Tibial nerve (tissue), 4 donors: ENCODE measurements around the gene JAG2. TPM values are rescaled to one million over a fixed set of nuclear protein-coding genes. Genes with fewer than 3 reads are reported as not detected.

Source experiments
- DNase-seq, 2 donors: peaks; one replicate each; pipeline ENCODE4 v3.0.0-alpha.2; 2019; ENCODE audit warnings: low spot score in 2 of 2
- H3K27ac ChIP-seq, 4 donors: fragments of 200-600 bp; sonication (generic) in 3 of 4; one replicate each; pipeline ENCODE4 v1.5.1; 2017 to 2019; ENCODE audit warnings: mild to moderate bottlenecking in 1 of 4
- H3K27me3 ChIP-seq, 2 donors: fragments of 200-600 bp; sonication (generic) in 1 of 2; one replicate each; pipeline versions ENCODE4 v1.5.1 to v1.6.0; 2017 to 2019
- H3K36me3 ChIP-seq, 3 donors: fragments of 200-600 bp; sonication (generic); one replicate each; pipeline ENCODE4 v1.5.1; 2018 to 2019
- H3K4me1 ChIP-seq, 4 donors: fragments of 200-600 bp; sonication (generic) in 3 of 4; one replicate each; pipeline ENCODE4 v1.5.1; 2017 to 2019
- H3K4me3 ChIP-seq, 4 donors: fragments of 200-600 bp; sonication (generic) in 3 of 4; one replicate each; pipeline ENCODE4 v1.5.1; 2017 to 2019; ENCODE audit warnings: mild to moderate bottlenecking in 1 of 4, moderate library complexity in 1 of 4
- H3K9me3 ChIP-seq, 4 donors: fragments of 200-600 bp; sonication (generic) in 3 of 4; one replicate each; pipeline ENCODE4 v1.5.1; 2017 to 2019
- EP300 ChIP-seq, 2 donors: sonication (generic); formaldehyde crosslinking; IDR thresholded peaks; one replicate each; pipeline ENCODE4 v1.6.1; 2017; ENCODE audit warnings: antibody characterized with exemption in 2 of 2, mild to moderate bottlenecking in 1 of 2
- POLR2A ChIP-seq, 2 donors: fragments of 450-650 bp; IDR thresholded peaks; one replicate each; pipeline ENCODE4 v1.6.1; 2017; ENCODE audit warnings: antibody characterized with exemption in 2 of 2, mild to moderate bottlenecking in 2 of 2, moderate library complexity in 2 of 2
- WGBS, 2 donors: methylation state at CpG; one replicate each; pipeline ENCODE4 v1.1.5; 2018; 5-methylcytosine and 5-hydroxymethylcytosine counted together
- total RNA-seq, 4 donors: library from RNA; depleted of rRNA; stranded (reverse); fragments of >200 nt; gene quantifications; one replicate each; pipeline ENCODE4 v1.1.0, GENCODE V29; 2016
- TF ChIP-seq, protein P1 (sequence below), 5 experiments: fragments of 200-600 bp in 3 of 5; fragments of 450-650 bp in 2 of 5; sonication (generic) in 3 of 5; IDR thresholded peaks; one replicate each; pipeline ENCODE4 v1.5.1; 2016 to 2019; ENCODE audit warnings: antibody characterized with exemption in 5 of 5, mild to moderate bottlenecking in 3 of 5, moderate library complexity in 2 of 5

JAG2 gene
- total RNA-seq, 4 donors from 2014 or later, result 7.4 to 13.8 (median 12.8) TPM

- Histone ChIP-seq H3K4me3 (no peak overlapping the region), H3K27me3 (no peaks in the 10 kb centered on the region), H3K9me3 (peaks cover 0 to 43% (median 7%) of the 10 kb centered on the region in 4 donors), H3K27ac (no peak overlapping the region), H3K36me3 (peaks cover 0 to 14% (median 0%) of the 10 kb centered on the region in 3 donors), H3K4me1 (no peaks in the 10 kb centered on the region)
- DNase-seq, result no peak
- WGBS, 2 donors, result 89 to 90% methylated on average over 14 of the region's 14 CpGs
- TF ChIP-seq, protein P1, sequence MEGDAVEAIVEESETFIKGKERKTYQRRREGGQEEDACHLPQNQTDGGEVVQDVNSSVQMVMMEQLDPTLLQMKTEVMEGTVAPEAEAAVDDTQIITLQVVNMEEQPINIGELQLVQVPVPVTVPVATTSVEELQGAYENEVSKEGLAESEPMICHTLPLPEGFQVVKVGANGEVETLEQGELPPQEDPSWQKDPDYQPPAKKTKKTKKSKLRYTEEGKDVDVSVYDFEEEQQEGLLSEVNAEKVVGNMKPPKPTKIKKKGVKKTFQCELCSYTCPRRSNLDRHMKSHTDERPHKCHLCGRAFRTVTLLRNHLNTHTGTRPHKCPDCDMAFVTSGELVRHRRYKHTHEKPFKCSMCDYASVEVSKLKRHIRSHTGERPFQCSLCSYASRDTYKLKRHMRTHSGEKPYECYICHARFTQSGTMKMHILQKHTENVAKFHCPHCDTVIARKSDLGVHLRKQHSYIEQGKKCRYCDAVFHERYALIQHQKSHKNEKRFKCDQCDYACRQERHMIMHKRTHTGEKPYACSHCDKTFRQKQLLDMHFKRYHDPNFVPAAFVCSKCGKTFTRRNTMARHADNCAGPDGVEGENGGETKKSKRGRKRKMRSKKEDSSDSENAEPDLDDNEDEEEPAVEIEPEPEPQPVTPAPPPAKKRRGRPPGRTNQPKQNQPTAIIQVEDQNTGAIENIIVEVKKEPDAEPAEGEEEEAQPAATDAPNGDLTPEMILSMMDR (IDR thresholded peaks at IDR 0.05), result no peak
Measured at GRCh38 chr14:105135700-105136395, 32.7 kb downstream of the JAG2 start.

DNA sequence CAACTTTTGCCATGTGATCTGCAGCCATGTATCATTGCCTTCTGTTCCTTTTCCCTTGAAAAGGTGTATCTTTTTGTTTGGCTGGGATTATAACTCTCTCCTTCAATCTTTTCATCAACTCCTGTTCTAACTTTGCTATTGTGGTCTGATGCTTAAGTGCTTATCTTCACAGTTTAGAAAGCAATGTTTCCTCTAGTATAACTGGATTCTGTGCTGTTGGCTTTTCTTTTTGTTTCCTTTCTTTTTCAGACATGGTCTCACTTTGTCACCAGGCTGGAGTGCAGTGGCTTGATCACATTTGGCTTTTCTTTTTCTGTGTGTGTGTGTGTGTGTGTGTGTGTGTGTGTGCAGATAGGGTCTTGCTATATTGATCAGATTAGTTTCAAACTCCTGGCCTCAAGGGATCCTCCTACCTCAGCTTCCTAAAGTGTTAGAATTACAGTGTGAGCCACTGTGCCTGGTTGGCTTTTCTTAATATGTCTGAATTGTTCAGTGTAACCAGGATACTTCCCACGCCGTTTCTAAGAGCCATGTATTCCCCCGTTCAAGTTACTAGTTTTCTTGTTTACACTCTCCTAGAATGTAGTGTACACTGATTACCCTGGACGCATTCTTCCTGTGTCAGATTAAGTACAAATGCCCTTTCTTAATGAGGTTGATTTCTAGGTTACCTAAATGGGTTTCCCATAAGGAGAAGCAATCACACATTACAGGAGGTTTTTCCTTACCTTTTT, 35.5 kb downstream of the JAG2 start:
- no peak overlapping the region for H3K4me3 ChIP-seq
- no peaks in the 10 kb centered on the region for H3K36me3 ChIP-seq
- no peaks in the 10 kb centered on the region for H3K27me3 ChIP-seq
- TF ChIP-seq, protein P1 (IDR thresholded peaks at IDR 0.05), result no peak
- no peak for TF ChIP-seq EP300 (IDR thresholded peaks at IDR 0.05)
- TF ChIP-seq POLR2A (IDR thresholded peaks at IDR 0.05), result no peak
- no peak overlapping the region for H3K27ac ChIP-seq
- 42 to 70% methylated on average over 4 of the region's 4 CpGs for WGBS, 2 donors
- no peak for DNase-seq
- no peaks in the 10 kb centered on the region for H3K4me1 ChIP-seq
- H3K9me3 ChIP-seq, result peaks cover 0 to 28% (median 2%) of the 10 kb centered on the region in 4 donors

GRCh38 chr14:105131241-105131640, 37.3 kb downstream of the JAG2 start:
- 85 to 87% methylated on average over 2 of the region's 2 CpGs for WGBS, 2 donors
- no peak overlapping the region for H3K27ac ChIP-seq
- H3K36me3 ChIP-seq, result no peaks in the 10 kb centered on the region
- peaks cover 0 to 28% (median 2%) of the 10 kb centered on the region in 4 donors for H3K9me3 ChIP-seq
- no peak for DNase-seq
- no peaks in the 10 kb centered on the region for H3K27me3 ChIP-seq
- no peaks in the 10 kb centered on the region for H3K4me1 ChIP-seq
- H3K4me3 ChIP-seq, result no peak overlapping the region
- TF ChIP-seq EP300 (IDR thresholded peaks at IDR 0.05) (no peak), POLR2A (IDR thresholded peaks at IDR 0.05) (no peak)
- TF ChIP-seq, protein P1 (IDR thresholded peaks at IDR 0.05), result no peak

DNA sequence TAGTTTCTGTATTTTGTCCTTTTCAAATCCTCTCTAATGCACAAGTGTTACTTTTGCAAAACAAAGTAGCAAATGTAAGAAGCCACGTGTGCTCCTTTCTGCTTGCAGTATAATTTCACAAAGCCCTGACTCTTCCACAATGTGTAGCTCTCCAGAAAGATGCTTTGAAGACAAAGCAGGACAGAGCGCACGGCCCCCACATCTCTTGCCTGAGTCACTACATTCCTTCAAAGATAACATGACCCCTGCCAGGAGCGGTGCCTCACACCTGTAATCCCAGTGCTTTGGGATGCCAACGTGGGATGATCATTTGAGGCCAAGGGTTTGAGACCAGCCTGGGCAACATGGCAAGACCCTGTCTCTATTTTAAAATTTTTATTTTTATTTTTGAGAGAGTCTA, 40.5 kb downstream of the JAG2 start:
- Histone ChIP-seq H3K9me3 (peaks cover 0 to 33% (median 2%) of the 10 kb centered on the region in 4 donors), H3K36me3 (no peaks in the 10 kb centered on the region), H3K4me1 (no peaks in the 10 kb centered on the region), H3K27ac (no peak overlapping the region), H3K4me3 (no peak overlapping the region), H3K27me3 (no peaks in the 10 kb centered on the region)
- 49 to 59% methylated on average over 5 of the region's 5 CpGs for WGBS, 2 donors
- no peak for DNase-seq
- no peak for TF ChIP-seq EP300 (IDR thresholded peaks at IDR 0.05)
- TF ChIP-seq, protein P1 (IDR thresholded peaks at IDR 0.05), result no peak
- TF ChIP-seq POLR2A (IDR thresholded peaks at IDR 0.05), result no peak

GRCh38 chr14:105126981-105127329, 41.6 kb downstream of the JAG2 start:
- no peak for DNase-seq
- TF ChIP-seq, protein P1 (IDR thresholded peaks at IDR 0.05), result no peak
- TF ChIP-seq POLR2A (IDR thresholded peaks at IDR 0.05) (no peak), EP300 (IDR thresholded peaks at IDR 0.05) (no peak)
- Histone ChIP-seq H3K4me1 (no peaks in the 10 kb centered on the region), H3K27ac (no peak overlapping the region), H3K9me3 (peaks cover 0 to 40% (median 2%) of the 10 kb centered on the region in 4 donors), H3K4me3 (no peak overlapping the region), H3K36me3 (no peaks in the 10 kb centered on the region), H3K27me3 (no peaks in the 10 kb centered on the region)
- WGBS, 2 donors, result 53 to 68% methylated on average over 9 of the region's 9 CpGs
